WTC11 (cell line): ENCODE results near the gene CTIF. TPM values are rescaled to one million over a fixed set of nuclear protein-coding genes. Genes with fewer than 3 reads are reported as not detected.

Experiments
- ATAC-seq: fragments of 200-7000 bp; cut with Tn5 transposase; 2 replicates; pipeline ENCODE4 v1.10.0; 2021; ENCODE audit warnings: mild to moderate bottlenecking, moderate library complexity
- CTCF ChIA-PET: fragments of 300-600 bp; sonication (Branson Sonifier 250); formaldehyde crosslinking; loops from one replicate; lab custom pipeline; 2021; ENCODE audit warnings: antibody characterized with exemption; lab: Charles Lee
- POLR2A ChIA-PET: fragments of 350-600 bp; sonication (Branson Sonifier 250); formaldehyde crosslinking; loops from one replicate; lab custom pipeline; 2021; ENCODE audit warnings: antibody characterized with exemption; lab: Charles Lee
- DNase-seq: peaks from one replicate; pipeline ENCODE4 v3.0.0; 2021; ENCODE audit warnings: low spot score
- H3K27ac Mint-ChIP-seq: 2 replicates; pipeline ENCODE4 v1.8.0; 2021; ENCODE audit warnings: mixed read lengths
- H3K27me3 Mint-ChIP-seq: 2 replicates; pipeline ENCODE4 v1.8.0; 2021; ENCODE audit warnings: low read depth, mild to moderate bottlenecking, moderate library complexity, mixed read lengths
- H3K36me3 Mint-ChIP-seq: 2 replicates; pipeline ENCODE4 v1.8.0; 2021; ENCODE audit warnings: mixed read lengths
- H3K4me1 Mint-ChIP-seq: 2 replicates; pipeline ENCODE4 v1.8.0; 2022; ENCODE audit warnings: mixed read lengths
- H3K4me3 Mint-ChIP-seq: 2 replicates; pipeline ENCODE4 v1.8.0; 2021; ENCODE audit warnings: mild to moderate bottlenecking, moderate library complexity, mixed read lengths
- H3K9me3 Mint-ChIP-seq: 2 replicates; pipeline ENCODE4 v1.8.0; 2021; ENCODE audit warnings: mixed read lengths
- CREM ChIP-seq: sonication (generic); formaldehyde crosslinking; IDR thresholded peaks from 2 replicates; pipeline ENCODE4 v1.8.1; 2022; ENCODE audit warnings: mild to moderate bottlenecking, missing genetic modification reagents, moderate library complexity
- ELF4 ChIP-seq: sonication (generic); formaldehyde crosslinking; IDR thresholded peaks from 2 replicates; pipeline ENCODE4 v1.8.1; 2022; ENCODE audit warnings: low read depth, mild to moderate bottlenecking, moderate library complexity, missing genetic modification reagents
- GABPB1 ChIP-seq: sonication (generic); formaldehyde crosslinking; IDR thresholded peaks from 2 replicates; pipeline ENCODE4 v1.8.1; 2023; ENCODE audit warnings: mild to moderate bottlenecking, missing genetic modification reagents
- GTF2I ChIP-seq: fragments of 250-450 bp; sonication (Bioruptor Pico); conservative IDR thresholded peaks from 2 replicates; pipeline ENCODE4 v1.4.0; 2021; ENCODE audit warnings: mild to moderate bottlenecking
- JUN ChIP-seq: sonication (generic); formaldehyde crosslinking; IDR thresholded peaks from 2 replicates; pipeline ENCODE4 v1.8.0; 2023; ENCODE audit warnings: mild to moderate bottlenecking, missing genetic modification reagents
- MXD4 ChIP-seq: fragments of 250-450 bp; sonication (Bioruptor Pico); IDR thresholded peaks from 2 replicates; pipeline ENCODE4 v1.8.0; 2021; ENCODE audit warnings: mild to moderate bottlenecking, moderate library complexity, borderline replicate concordance
- NFATC4 ChIP-seq: fragments of 250-450 bp; sonication (Bioruptor Pico); IDR thresholded peaks from 2 replicates; pipeline ENCODE4 v1.9.0; 2021; ENCODE audit warnings: mild to moderate bottlenecking
- NFYB ChIP-seq: sonication (generic); formaldehyde crosslinking; conservative IDR thresholded peaks from 2 replicates; pipeline ENCODE4 v1.8.0; 2022; ENCODE audit warnings: low read depth, missing genetic modification reagents
- NR3C1 ChIP-seq: sonication (generic); formaldehyde crosslinking; conservative IDR thresholded peaks from 2 replicates; pipeline ENCODE4 v1.8.1; 2023; ENCODE audit warnings: low read depth, mild to moderate bottlenecking, missing genetic modification reagents
- RELA ChIP-seq: sonication (generic); formaldehyde crosslinking; IDR thresholded peaks from 2 replicates; pipeline ENCODE4 v1.8.1; 2022; ENCODE audit warnings: missing genetic modification reagents, mild to moderate bottlenecking, borderline replicate concordance
- SP1 ChIP-seq: sonication (generic); formaldehyde crosslinking; conservative IDR thresholded peaks from 2 replicates; pipeline ENCODE4 v1.8.1; 2022; ENCODE audit warnings: missing genetic modification reagents
- TCF7 ChIP-seq: sonication (generic); formaldehyde crosslinking; IDR thresholded peaks from 2 replicates; pipeline ENCODE4 v1.8.0; 2022; ENCODE audit warnings: mild to moderate bottlenecking, low read depth, missing genetic modification reagents, moderate library complexity
- TEAD1 ChIP-seq: sonication (generic); formaldehyde crosslinking; IDR thresholded peaks from 2 replicates; pipeline ENCODE4 v1.8.0; 2022; ENCODE audit warnings: mild to moderate bottlenecking, missing genetic modification reagents
- ZNF317 ChIP-seq: sonication (generic); formaldehyde crosslinking; IDR thresholded peaks from 2 replicates; pipeline ENCODE4 v1.8.1; 2023; ENCODE audit warnings: low read depth, mild to moderate bottlenecking, moderate library complexity, missing genetic modification reagents, borderline replicate concordance
- total RNA-seq: library from RNA; stranded (reverse); gene quantifications from 3 replicates; pipeline ENCODE4 v1.2.3, GENCODE V29; 2021
- TF ChIP-seq, protein P1 (sequence below): fragments of 250-450 bp; sonication (Bioruptor Pico); IDR thresholded peaks from 2 replicates; pipeline ENCODE4 v1.9.0; 2021; ENCODE audit warnings: mild to moderate bottlenecking
- TF ChIP-seq, protein P2 (sequence below): fragments of 250-450 bp; sonication (Bioruptor Pico); conservative IDR thresholded peaks from 2 replicates; pipeline ENCODE4 v1.9.0; 2021; ENCODE audit warnings: mild to moderate bottlenecking
- TF ChIP-seq, protein P3 (sequence below): sonication (generic); formaldehyde crosslinking; IDR thresholded peaks from 2 replicates; pipeline ENCODE4 v1.8.1; 2023; ENCODE audit warnings: mild to moderate bottlenecking, missing genetic modification reagents, moderate library complexity
- TF ChIP-seq, protein P4 (sequence below): fragments of 250-450 bp; sonication (Bioruptor Pico); IDR thresholded peaks from 2 replicates; pipeline ENCODE4 v1.8.0; 2021; ENCODE audit warnings: mild to moderate bottlenecking
- TF ChIP-seq, protein P5 (sequence below): sonication (generic); formaldehyde crosslinking; IDR thresholded peaks from 2 replicates; pipeline ENCODE4 v1.8.1; 2023; ENCODE audit warnings: mild to moderate bottlenecking, missing genetic modification reagents, moderate library complexity
- TF ChIP-seq, protein P6 (sequence below): sonication (generic); formaldehyde crosslinking; IDR thresholded peaks from 2 replicates; pipeline ENCODE4 v1.8.1; 2023; ENCODE audit warnings: mild to moderate bottlenecking, moderate library complexity, missing genetic modification reagents
- TF ChIP-seq, protein P7 (sequence below): sonication (generic); formaldehyde crosslinking; IDR thresholded peaks from 2 replicates; pipeline ENCODE4 v1.8.1; 2023; ENCODE audit warnings: mild to moderate bottlenecking, missing genetic modification reagents

The CTIF gene
- total RNA-seq, 1 experiment from 2014 or later, result 28.5 TPM

DNA sequence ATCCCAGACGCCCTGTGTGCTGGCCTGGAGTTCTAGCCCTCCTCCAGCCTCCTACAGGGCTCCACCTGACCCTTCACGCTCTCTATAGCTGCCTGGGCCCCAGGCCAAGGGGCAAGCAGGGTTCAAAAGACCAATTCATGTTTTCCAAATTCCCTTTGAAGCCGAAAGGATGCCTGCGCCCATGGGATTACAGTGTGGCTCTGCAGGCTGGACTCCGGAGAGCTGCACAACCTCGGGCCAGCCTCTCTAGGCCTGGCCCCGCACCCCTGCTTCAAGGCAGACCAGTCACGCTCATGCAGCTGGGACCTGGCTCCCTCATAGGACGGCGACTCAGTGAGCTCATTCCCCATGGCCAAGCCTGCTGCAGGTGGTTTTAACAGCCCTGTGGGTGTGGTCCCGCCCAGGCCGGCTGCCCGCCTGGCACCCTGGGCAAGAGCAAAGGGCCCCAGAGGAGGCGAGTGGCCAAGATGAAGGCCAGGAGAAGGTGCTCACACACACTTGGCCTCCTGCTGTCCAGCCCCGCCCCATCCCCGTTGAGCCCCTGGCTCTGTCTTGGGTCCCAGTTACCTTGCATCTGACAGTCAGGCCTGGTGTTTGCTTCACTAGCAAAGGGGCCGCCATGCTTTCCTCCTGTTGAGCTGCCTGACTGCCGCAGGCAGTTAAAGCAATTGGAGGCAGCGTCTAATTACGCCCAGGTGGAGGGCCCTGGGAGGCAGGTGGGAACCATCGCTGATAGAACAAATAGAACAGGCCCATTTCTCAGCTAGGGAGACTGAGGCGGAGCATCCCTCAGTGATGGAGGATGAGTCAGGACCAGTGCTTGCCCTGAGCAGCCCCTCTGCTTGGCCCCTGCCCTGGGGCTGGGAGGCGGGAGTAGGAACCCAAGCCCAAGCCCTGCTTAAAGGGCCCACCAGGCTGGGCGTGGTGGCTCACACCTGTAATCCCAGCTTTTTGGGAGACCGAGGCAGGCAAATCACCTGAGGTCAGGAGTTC lies 355.1 kb downstream of the CTIF start:
- no peak overlapping the region for H3K27ac Mint-ChIP-seq
- no peaks in the 10 kb centered on the region for H3K9me3 Mint-ChIP-seq
- no peak overlapping the region for H3K4me3 Mint-ChIP-seq
- H3K36me3 Mint-ChIP-seq, result no peaks in the 10 kb centered on the region
- no peak for ATAC-seq
- ChIA-PET POLR2A (no interaction called here), CTCF (interaction anchor here (0.8 to 1.9 kb wide), 2 partner anchors 117 to 148 kb away, joined by 3 to 5 read pairs; no protein-coding TSS in a partner anchor)
- peak; percentile 20; the same call in 1 of the 2 replicates for TF ChIP-seq GABPB1 (CRISPR knock-in tag)
- no peak for TF ChIP-seq JUN (CRISPR knock-in tag)
- H3K27me3 Mint-ChIP-seq, result no peaks in the 10 kb centered on the region
- DNase-seq, result no peak
- peaks cover 25% of the 10 kb centered on the region for H3K4me1 Mint-ChIP-seq

DNA sequence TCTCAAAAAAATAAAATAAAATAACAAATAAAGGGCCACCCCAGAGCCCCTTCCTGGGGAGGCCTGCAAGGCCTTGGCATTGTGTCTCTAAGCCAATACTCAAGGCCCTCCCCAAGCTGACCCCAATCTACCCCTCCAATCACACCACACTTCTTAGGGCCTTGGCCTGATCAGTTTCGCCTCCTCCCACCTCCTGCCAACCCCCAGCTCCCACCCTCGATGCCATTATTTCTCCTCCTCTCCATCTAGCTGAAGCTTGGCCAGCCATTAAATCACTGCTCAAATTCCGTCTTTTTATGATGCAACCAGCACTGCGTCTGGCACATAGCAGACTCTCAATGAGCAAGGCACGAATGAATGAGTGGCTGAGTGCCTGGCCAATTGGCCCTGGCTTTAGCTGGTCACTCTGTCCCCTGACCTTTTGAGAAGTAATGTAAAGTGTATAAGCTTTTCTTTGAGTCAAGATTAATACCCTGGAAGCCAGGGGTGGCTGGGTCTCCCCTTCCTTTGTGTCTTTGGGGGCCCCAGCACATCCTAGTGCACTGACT lies 356.0 kb downstream of the CTIF start:
- no peaks in the 10 kb centered on the region for H3K36me3 Mint-ChIP-seq

More for the DNA sequence above, 356.0 kb downstream of the CTIF start:
- ChIA-PET POLR2A (no interaction called here), CTCF (interaction anchor here (0.8 to 1.9 kb wide), 3 partner anchors 109 to 147 kb away, joined by 3 to 5 read pairs (median 3); no protein-coding TSS in a partner anchor)
- H3K9me3 Mint-ChIP-seq, result peaks cover 6% of the 10 kb centered on the region
- TF ChIP-seq RELA (CRISPR knock-in tag) (no peak), TEAD1 (CRISPR knock-in tag) (no peak), JUN (CRISPR knock-in tag) (no peak), NFYB (CRISPR knock-in tag) (no peak), MXD4 (CRISPR knock-in tag) (no peak), NFATC4 (CRISPR knock-in tag) (no peak), NR3C1 (no peak), GTF2I (no peak), SP1 (no peak), TCF7 (CRISPR knock-in tag) (no peak), ELF4 (CRISPR knock-in tag) (no peak), CREM (CRISPR knock-in tag) (no peak), ZNF317 (no peak)
- TF ChIP-seq, protein P1, sequence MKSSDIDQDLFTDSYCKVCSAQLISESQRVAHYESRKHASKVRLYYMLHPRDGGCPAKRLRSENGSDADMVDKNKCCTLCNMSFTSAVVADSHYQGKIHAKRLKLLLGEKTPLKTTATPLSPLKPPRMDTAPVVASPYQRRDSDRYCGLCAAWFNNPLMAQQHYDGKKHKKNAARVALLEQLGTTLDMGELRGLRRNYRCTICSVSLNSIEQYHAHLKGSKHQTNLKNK (CRISPR knock-in tag), result no peak
- TF ChIP-seq, protein P2, sequence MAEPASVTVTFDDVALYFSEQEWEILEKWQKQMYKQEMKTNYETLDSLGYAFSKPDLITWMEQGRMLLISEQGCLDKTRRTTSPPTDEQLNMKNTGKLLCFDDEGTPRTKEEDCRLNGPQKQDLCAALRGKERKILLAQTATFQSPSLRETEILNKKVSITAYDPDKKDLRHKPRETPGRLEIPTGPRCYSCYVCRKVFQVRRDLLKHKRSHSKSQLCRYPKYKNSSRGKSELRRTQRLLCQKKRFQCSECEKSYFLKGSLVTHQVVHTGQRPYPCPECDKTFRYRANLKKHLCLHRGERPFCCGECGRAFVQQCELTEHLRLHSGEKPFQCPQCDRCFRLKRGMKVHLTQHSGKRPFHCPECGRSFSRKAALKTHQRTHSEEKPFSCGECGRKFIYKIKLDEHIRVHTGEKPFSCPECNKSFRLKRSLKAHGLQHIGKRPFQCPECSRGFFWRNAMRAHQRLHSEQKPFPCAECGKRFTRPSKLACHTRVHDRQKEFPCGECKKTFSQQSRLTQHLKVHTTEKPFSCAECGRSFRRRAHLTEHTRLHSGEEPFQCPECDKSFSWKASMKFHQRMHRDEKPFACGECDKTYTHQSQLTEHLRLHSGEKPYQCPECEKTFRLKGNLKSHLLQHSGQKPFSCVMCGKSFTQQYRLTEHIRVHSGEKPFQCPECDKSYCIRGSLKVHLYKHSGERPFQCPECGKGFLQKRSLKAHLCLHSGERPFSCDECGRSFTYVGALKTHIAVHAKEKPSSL (CRISPR knock-in tag), result no peak
- TF ChIP-seq, protein P3, sequence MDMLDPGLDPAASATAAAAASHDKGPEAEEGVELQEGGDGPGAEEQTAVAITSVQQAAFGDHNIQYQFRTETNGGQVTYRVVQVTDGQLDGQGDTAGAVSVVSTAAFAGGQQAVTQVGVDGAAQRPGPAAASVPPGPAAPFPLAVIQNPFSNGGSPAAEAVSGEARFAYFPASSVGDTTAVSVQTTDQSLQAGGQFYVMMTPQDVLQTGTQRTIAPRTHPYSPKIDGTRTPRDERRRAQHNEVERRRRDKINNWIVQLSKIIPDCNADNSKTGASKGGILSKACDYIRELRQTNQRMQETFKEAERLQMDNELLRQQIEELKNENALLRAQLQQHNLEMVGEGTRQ, result no peak
- TF ChIP-seq, protein P4, sequence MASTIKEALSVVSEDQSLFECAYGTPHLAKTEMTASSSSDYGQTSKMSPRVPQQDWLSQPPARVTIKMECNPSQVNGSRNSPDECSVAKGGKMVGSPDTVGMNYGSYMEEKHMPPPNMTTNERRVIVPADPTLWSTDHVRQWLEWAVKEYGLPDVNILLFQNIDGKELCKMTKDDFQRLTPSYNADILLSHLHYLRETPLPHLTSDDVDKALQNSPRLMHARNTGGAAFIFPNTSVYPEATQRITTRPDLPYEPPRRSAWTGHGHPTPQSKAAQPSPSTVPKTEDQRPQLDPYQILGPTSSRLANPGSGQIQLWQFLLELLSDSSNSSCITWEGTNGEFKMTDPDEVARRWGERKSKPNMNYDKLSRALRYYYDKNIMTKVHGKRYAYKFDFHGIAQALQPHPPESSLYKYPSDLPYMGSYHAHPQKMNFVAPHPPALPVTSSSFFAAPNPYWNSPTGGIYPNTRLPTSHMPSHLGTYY (CRISPR knock-in tag), result no peak
- TF ChIP-seq, protein P5, sequence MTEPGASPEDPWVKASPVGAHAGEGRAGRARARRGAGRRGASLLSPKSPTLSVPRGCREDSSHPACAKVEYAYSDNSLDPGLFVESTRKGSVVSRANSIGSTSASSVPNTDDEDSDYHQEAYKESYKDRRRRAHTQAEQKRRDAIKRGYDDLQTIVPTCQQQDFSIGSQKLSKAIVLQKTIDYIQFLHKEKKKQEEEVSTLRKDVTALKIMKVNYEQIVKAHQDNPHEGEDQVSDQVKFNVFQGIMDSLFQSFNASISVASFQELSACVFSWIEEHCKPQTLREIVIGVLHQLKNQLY (CRISPR knock-in tag), result no peak
- TF ChIP-seq, protein P6, sequence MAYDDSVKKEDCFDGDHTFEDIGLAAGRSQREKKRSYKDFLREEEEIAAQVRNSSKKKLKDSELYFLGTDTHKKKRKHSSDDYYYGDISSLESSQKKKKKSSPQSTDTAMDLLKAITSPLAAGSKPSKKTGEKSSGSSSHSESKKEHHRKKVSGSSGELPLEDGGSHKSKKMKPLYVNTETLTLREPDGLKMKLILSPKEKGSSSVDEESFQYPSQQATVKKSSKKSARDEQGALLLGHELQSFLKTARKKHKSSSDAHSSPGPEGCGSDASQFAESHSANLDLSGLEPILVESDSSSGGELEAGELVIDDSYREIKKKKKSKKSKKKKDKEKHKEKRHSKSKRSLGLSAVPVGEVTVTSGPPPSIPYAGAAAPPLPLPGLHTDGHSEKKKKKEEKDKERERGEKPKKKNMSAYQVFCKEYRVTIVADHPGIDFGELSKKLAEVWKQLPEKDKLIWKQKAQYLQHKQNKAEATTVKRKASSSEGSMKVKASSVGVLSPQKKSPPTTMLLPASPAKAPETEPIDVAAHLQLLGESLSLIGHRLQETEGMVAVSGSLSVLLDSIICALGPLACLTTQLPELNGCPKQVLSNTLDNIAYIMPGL (CRISPR knock-in tag), result no peak
- TF ChIP-seq, protein P7, sequence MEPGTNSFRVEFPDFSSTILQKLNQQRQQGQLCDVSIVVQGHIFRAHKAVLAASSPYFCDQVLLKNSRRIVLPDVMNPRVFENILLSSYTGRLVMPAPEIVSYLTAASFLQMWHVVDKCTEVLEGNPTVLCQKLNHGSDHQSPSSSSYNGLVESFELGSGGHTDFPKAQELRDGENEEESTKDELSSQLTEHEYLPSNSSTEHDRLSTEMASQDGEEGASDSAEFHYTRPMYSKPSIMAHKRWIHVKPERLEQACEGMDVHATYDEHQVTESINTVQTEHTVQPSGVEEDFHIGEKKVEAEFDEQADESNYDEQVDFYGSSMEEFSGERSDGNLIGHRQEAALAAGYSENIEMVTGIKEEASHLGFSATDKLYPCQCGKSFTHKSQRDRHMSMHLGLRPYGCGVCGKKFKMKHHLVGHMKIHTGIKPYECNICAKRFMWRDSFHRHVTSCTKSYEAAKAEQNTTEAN, result no peak
- TF ChIP-seq, all 79 proteins: peak for 0
- Mint-ChIP-seq H3K4me1 (peaks cover 16% of the 10 kb centered on the region), H3K4me3 (no peak overlapping the region), H3K27ac (no peak overlapping the region), H3K27me3 (no peaks in the 10 kb centered on the region)
- no peak for ATAC-seq
- no peak for DNase-seq
